ENCODE measurements around the gene PNISR.

GRCh38 chr6:99427988-99428387, 2.9 kb upstream of the PNISR start:
- TF ChIP-seq CTCF (IDR thresholded peaks at IDR 0.05; ENCODE audit: poor library complexity) (no peak), EZH2 (IDR thresholded peaks at IDR 0.05; ENCODE audit: borderline replicate concordance) (no peak)

All from hepatocyte (in vitro differentiated cells).